HEK293T (cell line): ENCODE measurements around the gene MYO5B.
"Not testable (repeated sequence)": the region's sequence is repeated elsewhere in the genome, so short reads cannot be mapped to it uniquely, and the experiment has no call there.

Source experiments
- CTCF ChIA-PET: fragments of 350-600 bp; formaldehyde crosslinking; extraction: SDS; loops from one replicate; lab custom pipeline; 2021; ENCODE audit warnings: antibody characterized with exemption, inconsistent platforms; lab: Yijun Ruan, JAX
- POLR2A ChIA-PET: fragments of 350-600 bp; formaldehyde crosslinking; extraction: SDS; loops from one replicate; lab custom pipeline; 2020; ENCODE audit warnings: antibody characterized with exemption, inconsistent platforms; lab: Yijun Ruan, JAX
- DNase-seq: peaks from one replicate; pipeline ENCODE4 v3.0.0; 2012; ENCODE audit warnings: mixed read lengths; ENCODE audit errors: extremely low spot score
- ARNT ChIP-seq: fragments of 450-650 bp; IDR thresholded peaks from 2 replicates; pipeline ENCODE4 v1.6.1; 2017; ENCODE audit warnings: mild to moderate bottlenecking
- BHLHE40 ChIP-seq: fragments of 450-650 bp; IDR thresholded peaks from 2 replicates; pipeline ENCODE4 v1.6.1; 2016; ENCODE audit warnings: mild to moderate bottlenecking, moderate library complexity, borderline replicate concordance
- CTBP1 ChIP-seq: fragments of 450-650 bp; IDR thresholded peaks from 2 replicates; pipeline ENCODE4 v1.6.1; 2016; ENCODE audit warnings: borderline replicate concordance
- ELF4 ChIP-seq: fragments of 450-650 bp; IDR thresholded peaks from 2 replicates; pipeline ENCODE4 v1.6.1; 2017; ENCODE audit warnings: antibody characterized with exemption
- FOXA1 ChIP-seq: fragments of 450-650 bp; IDR thresholded peaks from 2 replicates; pipeline ENCODE4 v1.6.1; 2016; ENCODE audit warnings: mild to moderate bottlenecking
- FOXK2 ChIP-seq: fragments of 450-650 bp; IDR thresholded peaks from 2 replicates; pipeline ENCODE4 v1.6.1; 2016; ENCODE audit warnings: mild to moderate bottlenecking
- FOXM1 ChIP-seq: fragments of 450-650 bp; IDR thresholded peaks from 2 replicates; pipeline ENCODE4 v1.6.1; 2017; ENCODE audit warnings: mild to moderate bottlenecking, borderline replicate concordance
- HDGF ChIP-seq: fragments of 450-650 bp; IDR thresholded peaks from 2 replicates; pipeline ENCODE4 v1.6.1; 2017; ENCODE audit warnings: antibody characterized with exemption, borderline replicate concordance
- L3MBTL2 ChIP-seq: fragments of 450-650 bp; conservative IDR thresholded peaks from 2 replicates; pipeline ENCODE4 v1.6.1; 2016; ENCODE audit warnings: mild to moderate bottlenecking
- LEF1 ChIP-seq: fragments of 450-650 bp; IDR thresholded peaks from 2 replicates; pipeline ENCODE4 v1.6.1; 2017; ENCODE audit warnings: mild to moderate bottlenecking, borderline replicate concordance
- NFRKB ChIP-seq: fragments of 450-650 bp; IDR thresholded peaks from 2 replicates; pipeline ENCODE4 v1.6.1; 2016; ENCODE audit warnings: mild to moderate bottlenecking, moderate library complexity
- PKNOX1 ChIP-seq: fragments of 450-650 bp; IDR thresholded peaks from 2 replicates; pipeline ENCODE4 v1.6.1; 2016
- SP1 ChIP-seq: fragments of 450-650 bp; IDR thresholded peaks from 2 replicates; pipeline ENCODE4 v1.6.1; 2017
- SUZ12 ChIP-seq: fragments of 450-650 bp; IDR thresholded peaks from 2 replicates; pipeline ENCODE4 v1.6.1; 2016; ENCODE audit warnings: mild to moderate bottlenecking
- TARDBP ChIP-seq: fragments of 450-650 bp; IDR thresholded peaks from 2 replicates; pipeline ENCODE4 v1.6.1; 2016
- ZNF384 ChIP-seq: fragments of 450-650 bp; IDR thresholded peaks from 2 replicates; pipeline ENCODE4 v1.6.1; 2016

The MYO5B gene

GRCh38 chr18:49798001-49798400 is 396.9 kb downstream of the MYO5B start:
- DNase-seq: no peak
- POLR2A ChIA-PET: interaction anchor here (1.7 kb wide), 1 partner anchor 15 kb away, joined by 6 read pairs; the partner anchor contains the start of gene ACAA2
- CTCF ChIA-PET: no interaction called here
- no peak for TF ChIP-seq FOXA1
- TF ChIP-seq HDGF: no peak
- no peak for TF ChIP-seq L3MBTL2
- no peak for TF ChIP-seq TARDBP
- no peak for TF ChIP-seq FOXK2
- no peak for TF ChIP-seq CTBP1
- no peak for TF ChIP-seq SUZ12
- TF ChIP-seq FOXM1: no peak
- no peak for TF ChIP-seq ZNF384
- no peak for TF ChIP-seq SP1
- TF ChIP-seq BHLHE40: no peak
- TF ChIP-seq PKNOX1: no peak
- no peak for TF ChIP-seq LEF1
- TF ChIP-seq ARNT: no peak
- TF ChIP-seq ELF4: no peak
- no peak for TF ChIP-seq NFRKB

GRCh38 chr18:49795612-49796552 is 399.1 kb downstream of the MYO5B start:
- ChIA-PET CTCF (no interaction called here), POLR2A (interaction anchor here (1.7 kb wide), 1 partner anchor 18 kb away, joined by 6 read pairs; the partner anchor contains the start of gene ACAA2)
- no peak for DNase-seq
- no peak for TF ChIP-seq ZNF384
- no peak for TF ChIP-seq HDGF

GRCh38 chr18:49794743-49795142 is 400.2 kb downstream of the MYO5B start:
- TF ChIP-seq SP1 (no peak), ELF4 (no peak), CTBP1 (no peak), FOXK2 (no peak), NFRKB (no peak), PKNOX1 (no peak), L3MBTL2 (no peak), ARNT (no peak), FOXM1 (no peak), BHLHE40 (no peak), ZNF384 (no peak), TARDBP (no peak), SUZ12 (no peak), FOXA1 (no peak), HDGF (no peak), LEF1 (no peak)
- POLR2A ChIA-PET: no interaction called here
- CTCF ChIA-PET: interaction anchor here (1.3 kb wide), 1 partner anchor 64 kb away, joined by 3 read pairs; no protein-coding TSS in a partner anchor
- no peak for DNase-seq

GRCh38 chr18:49789560-49790134 is 405.3 kb downstream of the MYO5B start:
- POLR2A ChIA-PET: interaction anchor here (0.5 to 1.0 kb wide), 2 partner anchors 23 to 24 kb away, joined by 3 read pairs; no protein-coding TSS in a partner anchor
- CTCF ChIA-PET, DNase-seq: not testable (repeated sequence)

- CTCF ChIA-PET: no interaction called here
Measured at GRCh38 chr18:49788327-49788898, 406.5 kb downstream of the MYO5B start.

More at GRCh38 chr18:49788327-49788898, 406.5 kb downstream of the MYO5B start:
- no peak for DNase-seq
- TF ChIP-seq PKNOX1 (peak; percentile 21; the same call in 1 of the 2 replicates), ELF4 (no peak)
- POLR2A ChIA-PET: interaction anchor here (1.0 kb wide), 1 partner anchor 24 kb away, joined by 3 read pairs; no protein-coding TSS in a partner anchor
